Smooth muscle cell (in vitro differentiated cells): Measurements from ENCODE around the gene STK16. TPM values are rescaled to one million over a fixed set of nuclear protein-coding genes. Genes with fewer than 3 reads are reported as not detected.

Experiments used
- DNase-seq: peaks from one replicate; lab custom pipeline; 2025; ENCODE audit not compliant: unreplicated experiment; lab: John Stamatoyannopoulos, UW
- H2AFZ ChIP-seq: fragments of 200-600 bp; sonication (generic); 2 replicates; pipeline ENCODE4 v1.6.0; 2016; ENCODE audit warnings: antibody characterized with exemption, low read depth, mild to moderate bottlenecking
- H3F3A ChIP-seq: fragments of 200-600 bp; sonication (generic); 2 replicates; pipeline ENCODE4 v1.6.0; 2017; ENCODE audit warnings: antibody characterized with exemption, low read depth
- H3K27ac ChIP-seq: fragments of 200-600 bp; sonication (generic); 2 replicates; pipeline ENCODE4 v1.5.1; 2016; ENCODE audit warnings: low read depth, mild to moderate bottlenecking
- H3K27me3 ChIP-seq: fragments of 200-600 bp; sonication (generic); 2 replicates; pipeline ENCODE4 v1.6.1; 2016; ENCODE audit warnings: low read depth, mild to moderate bottlenecking
- H3K36me3 ChIP-seq: fragments of 200-600 bp; sonication (generic); 2 replicates; pipeline ENCODE4 v1.5.1; 2016; ENCODE audit warnings: low read depth
- H3K4me1 ChIP-seq: fragments of 200-600 bp; sonication (generic); 2 replicates; pipeline ENCODE4 v1.5.1; 2016; ENCODE audit warnings: low read depth
- H3K4me2 ChIP-seq: fragments of 200-600 bp; sonication (generic); 2 replicates; pipeline ENCODE4 v1.6.0; 2016; ENCODE audit warnings: mild to moderate bottlenecking
- H3K4me3 ChIP-seq: fragments of 200-600 bp; sonication (generic); 2 replicates; pipeline ENCODE4 v1.5.1; 2016; ENCODE audit warnings: mild to moderate bottlenecking
- H3K79me2 ChIP-seq: fragments of 200-600 bp; sonication (generic); 2 replicates; pipeline ENCODE4 v1.6.0; 2016; ENCODE audit warnings: low read depth, mild to moderate bottlenecking
- H3K9ac ChIP-seq: fragments of 200-600 bp; sonication (generic); 2 replicates; pipeline ENCODE4 v1.6.0; 2016; ENCODE audit warnings: low read depth
- H3K9me3 ChIP-seq: fragments of 200-600 bp; sonication (generic); replicated peaks from 2 replicates; pipeline ENCODE4 v1.5.1; 2016; ENCODE audit warnings: low read depth
- H4K20me1 ChIP-seq: fragments of 200-600 bp; sonication (generic); 2 replicates; pipeline ENCODE4 v1.6.0; 2016; ENCODE audit warnings: low read depth
- CTCF ChIP-seq: fragments of 200-600 bp; sonication (generic); IDR thresholded peaks from 2 replicates; pipeline ENCODE4 v1.5.1; 2017; ENCODE audit warnings: borderline replicate concordance, mild to moderate bottlenecking, antibody characterized with exemption; ENCODE audit not compliant: insufficient read depth, poor library complexity, severe bottlenecking
- WGBS: methylation state at CpG from one replicate; pipeline ENCODE4 v1.1.7; 2016; ENCODE audit warnings: low lambda C conversion rate; 5-methylcytosine and 5-hydroxymethylcytosine counted together
- polyA plus RNA-seq: library from polyadenylated mRNA; unstranded; fragments of >200 nt; fragmentation: Nextera tagmentation; extraction: Ambion mirVana; gene quantifications from 2 replicates; pipeline ENCODE4 v1.2.1, GENCODE V29; 2016
- total RNA-seq: library from RNA; depleted of rRNA; stranded (reverse); fragments of >200 nt; gene quantifications from 2 replicates; pipeline ENCODE4 v1.2.3, GENCODE V29; 2014

The STK16 gene
- total and polyA plus RNA-seq, 2 experiments from 2014 or later: 8.8 to 15.2 TPM

DNA sequence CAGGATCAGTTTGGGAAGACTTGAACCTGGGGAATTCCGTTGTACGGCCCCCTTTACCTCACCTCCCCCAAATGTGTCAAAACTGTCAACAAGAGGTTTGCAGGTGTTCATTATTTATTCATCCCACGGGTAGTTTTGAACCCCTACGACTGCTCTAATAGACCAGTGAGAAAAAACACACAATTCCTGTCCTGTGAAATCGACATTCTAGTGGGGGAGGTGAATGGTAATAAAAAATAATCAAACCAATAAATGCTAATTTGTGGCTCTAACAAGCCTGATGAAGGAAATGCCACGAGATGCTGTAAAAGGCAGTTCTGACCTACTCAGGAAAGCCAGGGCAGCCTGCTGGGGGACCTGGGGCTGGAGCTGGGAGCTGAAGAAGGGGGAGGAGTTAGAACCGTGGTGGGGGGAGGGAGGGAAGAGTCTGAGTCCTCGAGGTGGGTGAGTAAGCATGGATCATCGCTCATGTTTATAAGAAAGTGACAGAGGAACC is 33.4 kb downstream of the STK16 start:
- no peaks in the 10 kb centered on the region for H3K27me3 ChIP-seq
- peak overlapping the region; percentile 66 for H3K4me3 ChIP-seq
- no peak for DNase-seq
- no peaks in the 10 kb centered on the region for H4K20me1 ChIP-seq
- 16% methylated on average over 8 of the region's 9 CpGs for WGBS
- no peaks in the 10 kb centered on the region for H3K36me3 ChIP-seq
- peak overlapping the region; percentile 79 for H3K9ac ChIP-seq
- peaks cover 18% of the 10 kb centered on the region for H3K4me1 ChIP-seq
- H2AFZ ChIP-seq: no peak overlapping the region
- no peaks in the 10 kb centered on the region for H3K9me3 ChIP-seq
- no peaks in the 10 kb centered on the region for H3K79me2 ChIP-seq
- peak overlapping the region; percentile 78 for H3K4me2 ChIP-seq
- TF ChIP-seq CTCF: no peak
- peak overlapping the region; percentile 99 for H3K27ac ChIP-seq
- peaks cover 16% of the 10 kb centered on the region for H3F3A ChIP-seq

GRCh38 chr2:219279151-219279915 is 34.1 kb downstream of the STK16 start, which contains the start of gene DNAJB2:
DNAJB2 (plus strand) TSS chr2:219279366; CDS start chr2:219279834, 468 bp downstream.
- no peaks in the 10 kb centered on the region for H3K79me2 ChIP-seq
- peak; percentile 95 for DNase-seq
- peaks cover 18% of the 10 kb centered on the region for H3K4me1 ChIP-seq
- H3K27ac ChIP-seq: peak within 1 kb of the TSS; percentile 99
- H3K9me3 ChIP-seq: no peaks in the 10 kb centered on the region
- 2% methylated on average over 30 of the region's 65 CpGs for WGBS
- peaks cover 13% of the 10 kb centered on the region for H3F3A ChIP-seq
- peak within 1 kb of the TSS; percentile 66 for H3K4me3 ChIP-seq
- H3K9ac ChIP-seq: peak within 1 kb of the TSS; percentile 97
- no peaks in the 10 kb centered on the region for H4K20me1 ChIP-seq
- H3K36me3 ChIP-seq: no peaks in the 10 kb centered on the region
- peak within 1 kb of the TSS; percentile 85 for H3K4me2 ChIP-seq
- no peaks in the 10 kb centered on the region for H3K27me3 ChIP-seq
- no peak within 1 kb of the TSS for H2AFZ ChIP-seq
- peak; percentile 9 for TF ChIP-seq CTCF

DNA sequence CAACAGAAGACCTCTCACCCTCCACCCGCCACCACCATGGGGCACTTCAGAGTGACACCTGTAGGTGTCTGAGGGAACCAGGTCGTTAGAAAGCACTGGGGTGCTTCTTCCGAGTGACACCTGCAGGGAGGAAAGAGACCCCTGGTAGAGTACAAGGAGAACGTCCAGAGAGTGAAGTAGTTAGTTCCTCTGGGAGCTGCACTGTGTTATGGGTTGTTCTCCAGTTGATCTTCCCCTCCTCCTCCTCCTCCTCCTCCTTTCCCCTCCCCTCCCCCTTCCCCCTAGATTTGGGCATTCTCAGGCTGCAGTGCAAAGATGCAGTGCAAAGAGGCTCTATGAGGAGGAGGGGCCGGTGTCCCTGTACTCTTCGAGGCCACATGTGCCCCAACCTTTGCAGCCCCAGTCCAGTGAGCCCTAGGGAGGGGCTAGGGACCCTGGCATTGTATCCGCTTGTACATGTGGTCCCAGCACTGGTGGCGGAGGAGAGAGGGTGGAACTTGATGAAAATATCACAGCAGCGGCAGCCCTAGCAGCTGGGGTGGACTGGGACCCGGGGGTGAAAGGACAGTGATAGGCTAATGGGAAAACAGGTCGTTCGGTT is 34.7 kb downstream of the STK16 start:
- no peaks in the 10 kb centered on the region for H4K20me1 ChIP-seq
- TF ChIP-seq CTCF: no peak

More for the DNA sequence above, 34.7 kb downstream of the STK16 start:
- Histone ChIP-seq H3K9me3 (no peaks in the 10 kb centered on the region), H3K4me3 (peak overlapping the region; percentile 66), H3K27me3 (no peaks in the 10 kb centered on the region), H3F3A (peaks cover 12% of the 10 kb centered on the region), H3K36me3 (no peaks in the 10 kb centered on the region), H3K9ac (peak overlapping the region; percentile 97), H2AFZ (no peak overlapping the region), H3K79me2 (no peaks in the 10 kb centered on the region), H3K4me1 (peaks cover 15% of the 10 kb centered on the region), H3K4me2 (peak overlapping the region; percentile 85), H3K27ac (peak overlapping the region; percentile 99)
- WGBS: 52% methylated on average over 12 of the region's 12 CpGs
- no peak for DNase-seq
